ENCODE results near the gene ID3. TPM values are rescaled to one million over a fixed set of nuclear protein-coding genes. Genes with fewer than 3 reads are reported as not detected.

Gene ID3
- total RNA-seq, 6 donors from 2014 or later = 75.4 to 269 (median 135) TPM

DNA sequence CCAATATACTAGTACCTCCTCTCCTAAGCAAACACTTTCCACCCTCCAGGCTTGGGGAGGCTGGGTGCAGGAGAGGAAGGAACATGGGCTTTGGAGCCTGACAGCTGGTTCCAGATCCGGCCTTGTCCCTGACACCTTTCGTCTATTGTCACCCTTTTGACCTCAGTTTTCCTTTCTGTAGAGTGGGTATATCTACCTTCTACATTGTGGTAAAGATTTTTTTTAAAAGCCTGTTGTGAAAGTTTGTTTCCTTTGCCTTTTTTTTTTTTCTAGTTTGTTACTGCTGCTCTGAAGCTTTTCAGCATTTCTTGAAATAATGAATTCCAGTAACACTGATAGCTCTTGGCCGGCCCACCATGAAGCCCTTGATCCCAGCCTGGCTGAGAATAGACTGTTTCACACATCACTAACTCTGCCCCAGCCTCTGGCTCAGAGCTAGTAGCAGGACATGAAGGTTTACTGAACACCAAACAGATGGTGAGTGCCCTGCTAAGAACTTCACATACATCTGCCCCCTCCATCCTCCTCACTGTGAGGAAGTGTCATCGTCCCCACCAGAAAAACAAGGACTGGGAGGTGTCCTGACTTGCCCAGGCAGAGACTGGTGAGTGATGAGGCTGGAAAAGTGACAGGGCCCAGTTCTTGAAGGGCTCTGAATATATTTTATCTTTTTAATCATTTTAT is 33.0 kb upstream of the ID3 start:
- Histone ChIP-seq H3K9me3 (no peaks in the 10 kb centered on the region), H3K27ac (peak overlapping the region in 2 of 4 donors; percentile 41 to 42), H3K4me3 (no peak overlapping the region), H3K36me3 (no peaks in the 10 kb centered on the region), H3K4me1 (peaks cover 0 to 17% (median 9%) of the 10 kb centered on the region in 4 donors), H3K27me3 (no peaks in the 10 kb centered on the region)
- ATAC-seq (ENCODE audit: low FRiP score in 2 of 2) = no peak
- no peak for DNase-seq
- 77 to 82% methylated on average over 4 of the region's 4 CpGs for WGBS, 2 donors
- TF ChIP-seq CTCF (IDR thresholded peaks at IDR 0.05) (no peak), POLR2A (IDR thresholded peaks at IDR 0.05) (no peak), EP300 (IDR thresholded peaks at IDR 0.05) (no peak), POLR2AphosphoS5 (IDR thresholded peaks at IDR 0.05) (no peak)

- no peak for TF ChIP-seq POLR2AphosphoS5 (IDR thresholded peaks at IDR 0.05)
- no peak for TF ChIP-seq CTCF (IDR thresholded peaks at IDR 0.05)
- no peak for TF ChIP-seq POLR2A (IDR thresholded peaks at IDR 0.05)
- no peak for TF ChIP-seq EP300 (IDR thresholded peaks at IDR 0.05)
- 64 to 77% methylated on average over 9 to 15 of the region's 15 CpGs for WGBS, 2 donors
- H3K27ac ChIP-seq = peak overlapping the region in 3 of 4 donors; percentile 24 to 42 (median 41)
- H3K36me3 ChIP-seq = no peaks in the 10 kb centered on the region
- peak in 1 of 2 donors; percentile 60 for ATAC-seq (ENCODE audit: low FRiP score in 2 of 2)
- no peak overlapping the region for H3K4me3 ChIP-seq
- H3K9me3 ChIP-seq = no peaks in the 10 kb centered on the region
- peaks cover 0 to 17% (median 9%) of the 10 kb centered on the region in 4 donors for H3K4me1 ChIP-seq
- no peaks in the 10 kb centered on the region for H3K27me3 ChIP-seq
- no peak for DNase-seq
Observed at GRCh38 chr1:23591460-23592208, 32.3 kb upstream of the ID3 start.

GRCh38 chr1:23590058-23590783 is 30.9 kb upstream of the ID3 start:
- WGBS, 2 donors = 69 to 76% methylated on average over 4 of the region's 4 CpGs
- no peak for ATAC-seq (ENCODE audit: low FRiP score in 2 of 2)
- DNase-seq = no peak
- Histone ChIP-seq H3K9me3 (no peaks in the 10 kb centered on the region), H3K4me3 (no peak overlapping the region), H3K27ac (no peak overlapping the region), H3K27me3 (no peaks in the 10 kb centered on the region), H3K36me3 (no peaks in the 10 kb centered on the region), H3K4me1 (peaks cover 7 to 17% (median 10%) of the 10 kb centered on the region in 4 donors)
- TF ChIP-seq POLR2A (IDR thresholded peaks at IDR 0.05) = no peak
- no peak for TF ChIP-seq EP300 (IDR thresholded peaks at IDR 0.05)
- TF ChIP-seq POLR2AphosphoS5 (IDR thresholded peaks at IDR 0.05) = no peak
- no peak for TF ChIP-seq CTCF (IDR thresholded peaks at IDR 0.05)

GRCh38 chr1:23589585-23589986 is 30.3 kb upstream of the ID3 start:
- TF ChIP-seq POLR2AphosphoS5 (IDR thresholded peaks at IDR 0.05) = no peak
- no peak for TF ChIP-seq POLR2A (IDR thresholded peaks at IDR 0.05)
- no peak for TF ChIP-seq EP300 (IDR thresholded peaks at IDR 0.05)
- no peak for TF ChIP-seq CTCF (IDR thresholded peaks at IDR 0.05)
- DNase-seq (no peak), ATAC-seq (ENCODE audit: low FRiP score in 2 of 2) (no peak)
- Histone ChIP-seq H3K27ac (no peak overlapping the region), H3K36me3 (no peaks in the 10 kb centered on the region), H3K27me3 (no peaks in the 10 kb centered on the region), H3K4me3 (no peak overlapping the region), H3K4me1 (peaks cover 7 to 17% (median 10%) of the 10 kb centered on the region in 4 donors), H3K9me3 (no peaks in the 10 kb centered on the region)
- 81 to 87% methylated on average over 5 of the region's 5 CpGs for WGBS, 2 donors
